ENCODE measurements around the gene MAEA. TPM values are rescaled to one million over a fixed set of nuclear protein-coding genes. Genes with fewer than 3 reads are reported as not detected.

MAEA gene
- total RNA-seq, 2 donors from 2014 or later = 65.8 to 124 TPM

DNA sequence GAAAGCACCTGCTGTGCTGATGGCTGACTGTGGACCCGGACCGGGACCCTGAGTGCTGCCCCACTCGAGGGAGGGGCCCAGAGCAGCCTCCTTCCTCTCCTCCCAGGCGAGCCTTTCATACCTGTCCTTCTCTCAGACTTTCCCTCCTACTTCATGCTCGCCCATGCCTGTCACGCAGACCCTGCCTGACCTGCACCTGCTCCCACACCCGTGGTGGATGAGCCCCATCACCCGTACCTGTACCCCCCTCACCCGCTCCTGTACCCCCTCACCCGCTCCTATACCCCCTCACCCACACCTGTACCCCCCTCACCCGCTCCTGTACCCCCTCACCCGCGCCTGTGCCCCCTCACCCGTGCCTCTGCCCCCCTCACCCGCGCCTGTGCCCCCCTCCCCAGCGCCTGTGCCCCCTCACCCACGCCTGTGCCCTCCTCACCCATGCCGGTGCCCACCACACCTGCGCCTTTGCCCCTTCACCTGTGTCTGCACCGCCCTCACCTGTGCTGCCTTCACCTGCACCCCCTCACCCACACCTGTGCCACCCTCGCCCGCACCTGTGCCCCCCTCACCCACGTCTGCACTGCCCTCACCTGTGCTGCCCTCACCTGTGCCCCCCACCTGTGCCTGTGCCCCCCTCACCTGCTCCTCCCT lies 5.8 kb downstream of the MAEA start:
- TF ChIP-seq, protein P1, sequence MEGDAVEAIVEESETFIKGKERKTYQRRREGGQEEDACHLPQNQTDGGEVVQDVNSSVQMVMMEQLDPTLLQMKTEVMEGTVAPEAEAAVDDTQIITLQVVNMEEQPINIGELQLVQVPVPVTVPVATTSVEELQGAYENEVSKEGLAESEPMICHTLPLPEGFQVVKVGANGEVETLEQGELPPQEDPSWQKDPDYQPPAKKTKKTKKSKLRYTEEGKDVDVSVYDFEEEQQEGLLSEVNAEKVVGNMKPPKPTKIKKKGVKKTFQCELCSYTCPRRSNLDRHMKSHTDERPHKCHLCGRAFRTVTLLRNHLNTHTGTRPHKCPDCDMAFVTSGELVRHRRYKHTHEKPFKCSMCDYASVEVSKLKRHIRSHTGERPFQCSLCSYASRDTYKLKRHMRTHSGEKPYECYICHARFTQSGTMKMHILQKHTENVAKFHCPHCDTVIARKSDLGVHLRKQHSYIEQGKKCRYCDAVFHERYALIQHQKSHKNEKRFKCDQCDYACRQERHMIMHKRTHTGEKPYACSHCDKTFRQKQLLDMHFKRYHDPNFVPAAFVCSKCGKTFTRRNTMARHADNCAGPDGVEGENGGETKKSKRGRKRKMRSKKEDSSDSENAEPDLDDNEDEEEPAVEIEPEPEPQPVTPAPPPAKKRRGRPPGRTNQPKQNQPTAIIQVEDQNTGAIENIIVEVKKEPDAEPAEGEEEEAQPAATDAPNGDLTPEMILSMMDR (IDR thresholded peaks at IDR 0.05) = no peak
- H3K9ac ChIP-seq (ENCODE audit: low read depth in 2 of 2, low read length in 2 of 2) = no peak overlapping the region
- H3K4me1 ChIP-seq = peaks cover 13% of the 10 kb centered on the region
- H3K36me3 ChIP-seq = no peaks in the 10 kb centered on the region
- H3K4me3 ChIP-seq = no peak overlapping the region
- H3K27me3 ChIP-seq = no peaks in the 10 kb centered on the region
- no peaks in the 10 kb centered on the region for H3K9me3 ChIP-seq
- no peak overlapping the region for H3K27ac ChIP-seq
- no peak for DNase-seq
- intact Hi-C loops (cut with DNase I) = loop anchor here (10.0 kb wide), 1 partner anchor 49 kb away; the partner anchor contains the start of gene UVSSA

DNA sequence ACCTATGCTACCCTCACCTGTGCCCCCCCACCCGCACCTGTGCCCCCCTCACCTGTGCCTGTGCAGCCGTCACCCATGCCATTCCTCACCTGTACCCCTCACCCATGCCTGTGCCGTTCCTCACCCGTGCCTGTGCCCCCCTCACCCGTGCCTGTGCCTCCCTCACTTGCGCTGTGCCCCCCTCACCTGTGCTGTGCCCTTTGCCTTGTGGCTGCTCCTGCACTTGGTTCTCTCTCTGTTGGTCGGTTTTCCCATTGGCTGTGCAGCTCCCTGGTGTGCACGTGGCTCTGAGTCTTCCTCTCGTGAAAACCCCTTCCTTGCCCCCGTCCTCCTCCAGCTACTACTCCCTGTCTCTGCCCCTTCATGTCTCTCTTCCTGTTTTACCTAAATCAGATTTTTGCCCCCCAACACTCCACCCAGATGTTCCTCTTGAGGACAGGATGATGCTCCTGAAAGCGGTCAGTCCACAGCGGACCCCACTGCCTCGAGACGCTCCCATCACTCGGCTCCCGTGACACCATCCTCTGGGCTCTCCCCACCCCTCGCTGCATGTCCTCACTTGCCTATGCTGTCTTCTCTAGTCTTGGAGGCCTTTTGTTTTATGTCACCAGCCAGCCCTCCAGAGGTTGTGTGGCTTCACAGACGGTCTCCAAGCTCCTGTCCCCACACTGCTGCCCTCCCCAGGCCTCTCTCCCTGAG lies 6.8 kb downstream of the MAEA start:
- H3K36me3 ChIP-seq = no peaks in the 10 kb centered on the region
- H3K9ac ChIP-seq (ENCODE audit: low read depth in 2 of 2, low read length in 2 of 2) = no peak overlapping the region
- TF ChIP-seq, protein P1 (IDR thresholded peaks at IDR 0.05) = no peak
- no peaks in the 10 kb centered on the region for H3K9me3 ChIP-seq
- intact Hi-C loops (cut with DNase I) = loop anchor here (10.0 kb wide), 1 partner anchor 48 kb away; the partner anchor contains the start of gene UVSSA
- no peaks in the 10 kb centered on the region for H3K27me3 ChIP-seq
- H3K27ac ChIP-seq = no peak overlapping the region
- no peak overlapping the region for H3K4me3 ChIP-seq
- no peak for DNase-seq
- H3K4me1 ChIP-seq = peaks cover 5% of the 10 kb centered on the region

DNA sequence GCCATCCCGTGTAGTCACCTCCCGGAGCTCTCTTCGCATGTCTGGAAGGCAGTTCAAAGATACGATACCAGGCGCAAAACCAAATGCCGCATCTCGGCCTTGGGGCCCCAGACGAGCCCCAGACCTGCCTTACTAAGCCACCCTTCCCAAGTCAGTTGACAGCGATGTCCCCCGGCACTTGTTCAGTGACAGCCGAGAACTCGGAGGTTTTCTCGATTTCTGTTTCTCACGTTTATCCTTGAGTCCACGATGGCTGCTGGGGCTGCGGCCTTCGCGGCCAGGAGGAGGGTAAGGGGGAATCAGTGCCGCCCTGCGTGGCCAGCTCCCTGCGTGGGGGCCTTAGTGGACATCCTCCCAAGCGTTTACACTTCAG lies 7.3 kb downstream of the MAEA start:
- no peaks in the 10 kb centered on the region for H3K9me3 ChIP-seq
- no peaks in the 10 kb centered on the region for H3K36me3 ChIP-seq
- H3K4me3 ChIP-seq = no peak overlapping the region
- no peak overlapping the region for H3K27ac ChIP-seq
- H3K4me1 ChIP-seq = no peaks in the 10 kb centered on the region
- H3K27me3 ChIP-seq = no peaks in the 10 kb centered on the region
- TF ChIP-seq, protein P1 (IDR thresholded peaks at IDR 0.05) = no peak
- intact Hi-C loops (cut with DNase I) = loop anchor here (10.0 kb wide), 1 partner anchor 48 kb away; the partner anchor contains the start of gene UVSSA
- H3K9ac ChIP-seq (ENCODE audit: low read depth in 2 of 2, low read length in 2 of 2) = no peak overlapping the region
- no peak for DNase-seq

DNA sequence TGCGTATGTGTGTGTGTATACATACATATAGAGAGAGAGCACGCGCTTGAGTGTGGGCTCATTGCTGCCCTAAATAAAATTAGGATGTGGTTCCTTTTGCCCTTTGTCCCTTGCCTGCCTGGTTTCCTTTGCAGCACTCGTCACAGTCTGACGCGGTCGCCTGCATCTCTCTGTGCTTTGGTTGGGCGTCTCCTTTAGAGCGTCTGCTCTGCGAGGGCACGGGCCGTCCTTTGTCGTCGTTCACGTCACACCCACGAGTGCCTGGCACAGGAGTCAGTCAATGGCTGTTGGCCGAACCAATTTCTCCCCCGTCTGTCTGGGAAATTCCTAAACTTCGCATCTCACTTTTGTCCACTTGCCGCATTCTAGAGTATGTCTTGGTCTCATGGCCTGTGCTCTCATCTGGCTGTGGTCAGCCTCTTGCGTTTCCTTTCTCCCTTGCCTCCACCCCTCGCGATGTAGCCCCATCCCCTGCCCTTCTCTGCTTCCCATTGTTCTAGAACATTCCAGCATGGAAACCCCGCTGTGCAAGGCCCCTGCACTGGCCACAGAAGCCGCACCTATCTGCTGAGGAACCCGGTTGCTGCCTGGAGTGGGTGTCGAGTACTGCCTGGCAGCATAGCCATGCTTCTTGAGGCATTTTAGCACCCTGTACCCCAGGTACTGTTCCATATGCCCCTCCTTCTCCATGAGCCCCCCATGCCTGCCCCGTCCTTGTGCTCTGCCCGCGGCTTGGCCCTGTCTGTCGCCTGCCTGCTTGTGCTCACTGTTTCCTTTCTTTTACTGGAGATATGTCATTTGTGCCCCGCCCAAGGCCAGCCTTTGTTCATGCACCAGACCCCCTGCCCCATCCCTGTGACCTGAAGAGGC lies 8.0 kb downstream of the MAEA start:
- Histone ChIP-seq H3K4me3 (no peak overlapping the region), H3K36me3 (no peaks in the 10 kb centered on the region), H3K9me3 (no peaks in the 10 kb centered on the region), H3K27ac (no peak overlapping the region), H3K4me1 (no peaks in the 10 kb centered on the region), H3K9ac (ENCODE audit: low read depth in 2 of 2, low read length in 2 of 2) (no peak overlapping the region), H3K27me3 (no peaks in the 10 kb centered on the region)
- TF ChIP-seq, protein P1 (IDR thresholded peaks at IDR 0.05) = no peak
- DNase-seq = no peak
- intact Hi-C loops (cut with DNase I) = loop anchor here (10.0 kb wide), 1 partner anchor 47 kb away; the partner anchor contains the start of gene UVSSA

DNA sequence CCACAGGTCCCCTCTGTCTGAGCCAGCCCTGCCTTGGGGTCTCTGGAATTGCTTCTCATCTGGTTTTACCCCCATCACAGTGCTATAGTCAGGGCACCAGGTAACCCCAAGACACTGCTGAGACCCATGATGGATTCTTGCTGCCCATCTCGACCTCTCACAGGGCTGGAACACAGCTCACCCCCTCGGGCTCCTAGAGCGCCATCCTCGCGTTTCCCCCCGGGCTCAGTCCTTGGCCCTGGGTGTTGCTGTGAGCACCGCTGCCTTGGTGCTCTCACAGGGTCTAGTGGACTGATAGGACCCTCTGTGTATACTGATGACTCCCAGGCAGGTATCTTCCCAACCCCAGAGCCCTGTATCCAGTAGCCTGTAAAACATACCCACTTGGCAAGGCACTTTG lies 8.8 kb downstream of the MAEA start:
- TF ChIP-seq, protein P1 (IDR thresholded peaks at IDR 0.05) = no peak
- no peaks in the 10 kb centered on the region for H3K9me3 ChIP-seq
- H3K36me3 ChIP-seq = no peaks in the 10 kb centered on the region
- no peak overlapping the region for H3K4me3 ChIP-seq
- intact Hi-C loops (cut with DNase I) = loop anchor here (10.0 kb wide), 1 partner anchor 46 kb away; the partner anchor contains the start of gene UVSSA
- H3K4me1 ChIP-seq = no peaks in the 10 kb centered on the region
- no peak overlapping the region for H3K9ac ChIP-seq (ENCODE audit: low read depth in 2 of 2, low read length in 2 of 2)
- no peak overlapping the region for H3K27ac ChIP-seq
- DNase-seq = no peak
- H3K27me3 ChIP-seq = no peaks in the 10 kb centered on the region
